ENCODE results near the gene MEIOB. TPM values are rescaled to one million over a fixed set of nuclear protein-coding genes. Genes with fewer than 3 reads are reported as not detected.

Gene MEIOB
- total RNA-seq, 1 donor from 2014 or later = not detected

GRCh38 chr16:1787322-1788094 lies 84.5 kb downstream of the MEIOB start:
- DNase-seq (ENCODE audit: low spot score in 2 of 2, unreplicated experiment in 2 of 2) = peak in 1 of 2 experiments; percentile 17
- peaks cover 5% of the 10 kb centered on the region for H3K36me3 Mint-ChIP-seq
- H3K9me3 Mint-ChIP-seq = no peaks in the 10 kb centered on the region
- no peaks in the 10 kb centered on the region for H3K27me3 Mint-ChIP-seq (ENCODE audit: low read depth)
- no peak overlapping the region for H3K4me3 Mint-ChIP-seq
- peaks cover 9% of the 10 kb centered on the region for H3K4me1 Mint-ChIP-seq
- TF ChIP-seq CTCF (IDR thresholded peaks at IDR 0.05; ENCODE audit: unreplicated experiment) = no peak
- H3K27ac Mint-ChIP-seq = no peak overlapping the region

GRCh38 chr16:1787056-1787321 lies 85.0 kb downstream of the MEIOB start:
- Mint-ChIP-seq H3K4me1 (peaks cover 9% of the 10 kb centered on the region), H3K4me3 (no peak overlapping the region), H3K27me3 (ENCODE audit: low read depth) (no peaks in the 10 kb centered on the region), H3K36me3 (peaks cover 5% of the 10 kb centered on the region), H3K9me3 (no peaks in the 10 kb centered on the region), H3K27ac (no peak overlapping the region)
- no peak for DNase-seq (ENCODE audit: low spot score in 2 of 2, unreplicated experiment in 2 of 2)
- TF ChIP-seq CTCF (IDR thresholded peaks at IDR 0.05; ENCODE audit: unreplicated experiment) = no peak

- H3K36me3 Mint-ChIP-seq = peaks cover 5% of the 10 kb centered on the region
- H3K4me1 Mint-ChIP-seq = peaks cover 14% of the 10 kb centered on the region
- H3K9me3 Mint-ChIP-seq = no peaks in the 10 kb centered on the region
- TF ChIP-seq CTCF (IDR thresholded peaks at IDR 0.05; ENCODE audit: unreplicated experiment) = no peak
- no peaks in the 10 kb centered on the region for H3K27me3 Mint-ChIP-seq (ENCODE audit: low read depth)
- H3K4me3 Mint-ChIP-seq = no peak overlapping the region
- no peak overlapping the region for H3K27ac Mint-ChIP-seq
- no peak for DNase-seq (ENCODE audit: low spot score in 2 of 2, unreplicated experiment in 2 of 2)
Measured at GRCh38 chr16:1786242-1787055, 85.5 kb downstream of the MEIOB start.

- no peaks in the 10 kb centered on the region for H3K27me3 Mint-ChIP-seq (ENCODE audit: low read depth)
- no peak for DNase-seq (ENCODE audit: low spot score in 2 of 2, unreplicated experiment in 2 of 2)
- TF ChIP-seq CTCF (IDR thresholded peaks at IDR 0.05; ENCODE audit: unreplicated experiment) = no peak
- no peak overlapping the region for H3K27ac Mint-ChIP-seq
- no peak overlapping the region for H3K4me3 Mint-ChIP-seq
- peaks cover 5% of the 10 kb centered on the region for H3K36me3 Mint-ChIP-seq
- H3K9me3 Mint-ChIP-seq = no peaks in the 10 kb centered on the region
- H3K4me1 Mint-ChIP-seq = peaks cover 18% of the 10 kb centered on the region
Measured at GRCh38 chr16:1785846-1786170, 86.2 kb downstream of the MEIOB start.

GRCh38 chr16:1784977-1785845 lies 86.8 kb downstream of the MEIOB start:
- no peak for TF ChIP-seq CTCF (IDR thresholded peaks at IDR 0.05; ENCODE audit: unreplicated experiment)
- Mint-ChIP-seq H3K27me3 (ENCODE audit: low read depth) (no peaks in the 10 kb centered on the region), H3K9me3 (no peaks in the 10 kb centered on the region), H3K27ac (peak overlapping the region; percentile 59), H3K36me3 (peaks cover 5% of the 10 kb centered on the region), H3K4me3 (peak overlapping the region; percentile 63), H3K4me1 (peaks cover 18% of the 10 kb centered on the region)
- DNase-seq (ENCODE audit: low spot score in 2 of 2, unreplicated experiment in 2 of 2) = no peak

Other genes with a start within 250 kb of the MEIOB start
- gene JPT2, start 193.9 kb downstream of the MEIOB start, total RNA-seq = 72.9 to 78.3 TPM (median 73.9 TPM) in 3 replicates
- 162 to 182 TPM (median 162 TPM) in 3 replicates for gene MAPK8IP3, start 166.0 kb downstream of the MEIOB start, total RNA-seq
- 56.6 to 58.4 TPM (median 57.7 TPM) in 3 replicates for gene NME3, start 100.6 kb downstream of the MEIOB start, total RNA-seq
- 32.3 to 41.5 TPM (median 35.2 TPM) in 3 replicates for gene EME2, start 99.4 kb downstream of the MEIOB start, total RNA-seq
- gene MRPS34, start 99.0 kb downstream of the MEIOB start, total RNA-seq = 62.2 to 65.3 TPM (median 63.9 TPM) in 3 replicates
- 49.6 to 51.4 TPM (median 50.0 TPM) in 3 replicates for gene SPSB3, start 89.6 kb downstream of the MEIOB start, total RNA-seq
- gene NUBP2, start 89.2 kb downstream of the MEIOB start, total RNA-seq = 62.9 to 65.3 TPM (median 63.6 TPM) in 3 replicates
- gene IGFALS, start 78.5 kb downstream of the MEIOB start, total RNA-seq = 0.34 to 0.63 TPM (median 0.35 TPM) in 3 replicates
- 27.8 to 29.8 TPM (median 29.7 TPM) in 3 replicates for gene HAGH, start 45.3 kb downstream of the MEIOB start, total RNA-seq
- 21.3 to 24.1 TPM (median 23.1 TPM) in 3 replicates for gene FAHD1, start 45.0 kb downstream of the MEIOB start, total RNA-seq
- gene HS3ST6, start 46.3 kb upstream of the MEIOB start, total RNA-seq = 0.22 to 0.36 TPM in 2 of 3 replicates, not detected in the other
- gene MSRB1, start 71.0 kb upstream of the MEIOB start, total RNA-seq = 13.1 to 14.1 TPM (median 13.4 TPM) in 3 replicates
- 0.40 to 0.45 TPM in 2 of 3 replicates, not detected in the other for gene RPL3L, start 82.5 kb upstream of the MEIOB start, total RNA-seq
- 92.9 to 103 TPM (median 95.0 TPM) in 3 replicates for gene NDUFB10, start 87.4 kb upstream of the MEIOB start, total RNA-seq
- gene RPS2, start 92.7 kb upstream of the MEIOB start, total RNA-seq = 2,265 to 2,496 TPM (median 2,379 TPM) in 3 replicates
- gene RNF151, start 94.7 kb upstream of the MEIOB start, total RNA-seq = not detected in 3 replicates
- 35.5 to 40.6 TPM (median 37.2 TPM) in 3 replicates for gene TBL3, start 99.9 kb upstream of the MEIOB start, total RNA-seq
- 0.42 to 1.3 TPM (median 0.73 TPM) in 3 replicates for gene NOXO1, start 109.3 kb upstream of the MEIOB start, total RNA-seq
- gene GFER, start 112.0 kb upstream of the MEIOB start, total RNA-seq = 22.8 to 26.5 TPM (median 23.7 TPM) in 3 replicates
- 0.49 to 1.3 TPM (median 1.0 TPM) in 3 replicates for gene SYNGR3, start 117.8 kb upstream of the MEIOB start, total RNA-seq
- 50.6 to 52.7 TPM (median 52.7 TPM) in 3 replicates for gene ZNF598, start 137.7 kb upstream of the MEIOB start, total RNA-seq
- gene NPW, start 147.6 kb upstream of the MEIOB start, total RNA-seq = 14.0 to 16.1 TPM (median 15.4 TPM) in 3 replicates
- gene NHERF2, start 154.7 kb upstream of the MEIOB start, total RNA-seq = 48.1 to 55.1 TPM (median 51.3 TPM) in 3 replicates
- gene NTHL1, start 175.7 kb upstream of the MEIOB start, total RNA-seq = 27.6 to 31.1 TPM (median 29.7 TPM) in 3 replicates
- 242 to 250 TPM (median 243 TPM) in 3 replicates for gene TSC2, start 175.8 kb upstream of the MEIOB start, total RNA-seq

Data from mesothelial cell of epicardium (in vitro differentiated cells).